ENCODE measurements around the gene NSD1.
"Not testable (repeated sequence)": the region's sequence is repeated elsewhere in the genome, so short reads cannot be mapped to it uniquely, and the experiment has no call there.

NSD1 gene

DNA sequence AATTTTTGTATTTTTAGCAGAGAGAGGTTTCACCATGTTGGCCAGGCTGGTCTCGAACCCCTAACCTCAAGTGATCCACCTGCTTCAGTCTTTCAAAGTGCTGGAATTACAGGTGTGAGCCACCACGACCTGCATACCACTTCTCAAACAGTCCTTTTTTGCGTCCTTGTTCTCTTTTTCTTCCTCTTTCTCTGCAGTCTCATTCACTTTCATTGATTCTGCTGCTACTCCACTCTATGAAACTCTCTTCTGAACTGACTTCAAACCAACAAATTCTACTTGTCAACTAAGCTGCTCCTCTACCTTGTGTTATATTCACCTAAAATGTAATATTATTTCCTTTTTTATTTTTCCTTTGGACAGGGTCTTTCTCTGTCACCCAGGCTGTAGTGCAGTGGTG is 7.9 kb downstream of the NSD1 start:
- peaks cover 65% of the 10 kb centered on the region for H3K36me3 ChIP-seq
- peaks cover 4% of the 10 kb centered on the region; the same call in 1 of the 2 replicates for H3K4me1 ChIP-seq
- TF ChIP-seq, protein P1, sequence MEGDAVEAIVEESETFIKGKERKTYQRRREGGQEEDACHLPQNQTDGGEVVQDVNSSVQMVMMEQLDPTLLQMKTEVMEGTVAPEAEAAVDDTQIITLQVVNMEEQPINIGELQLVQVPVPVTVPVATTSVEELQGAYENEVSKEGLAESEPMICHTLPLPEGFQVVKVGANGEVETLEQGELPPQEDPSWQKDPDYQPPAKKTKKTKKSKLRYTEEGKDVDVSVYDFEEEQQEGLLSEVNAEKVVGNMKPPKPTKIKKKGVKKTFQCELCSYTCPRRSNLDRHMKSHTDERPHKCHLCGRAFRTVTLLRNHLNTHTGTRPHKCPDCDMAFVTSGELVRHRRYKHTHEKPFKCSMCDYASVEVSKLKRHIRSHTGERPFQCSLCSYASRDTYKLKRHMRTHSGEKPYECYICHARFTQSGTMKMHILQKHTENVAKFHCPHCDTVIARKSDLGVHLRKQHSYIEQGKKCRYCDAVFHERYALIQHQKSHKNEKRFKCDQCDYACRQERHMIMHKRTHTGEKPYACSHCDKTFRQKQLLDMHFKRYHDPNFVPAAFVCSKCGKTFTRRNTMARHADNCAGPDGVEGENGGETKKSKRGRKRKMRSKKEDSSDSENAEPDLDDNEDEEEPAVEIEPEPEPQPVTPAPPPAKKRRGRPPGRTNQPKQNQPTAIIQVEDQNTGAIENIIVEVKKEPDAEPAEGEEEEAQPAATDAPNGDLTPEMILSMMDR (IDR thresholded peaks at IDR 0.05; ENCODE audit: low read depth, low read length), result no peak
- no peak overlapping the region for H3K4me3 ChIP-seq (ENCODE audit: low read depth, low read length)
- H3K9me3 ChIP-seq, result no peaks in the 10 kb centered on the region
- no peak for DNase-seq
- H3K27me3 ChIP-seq, result no peaks in the 10 kb centered on the region

DNA sequence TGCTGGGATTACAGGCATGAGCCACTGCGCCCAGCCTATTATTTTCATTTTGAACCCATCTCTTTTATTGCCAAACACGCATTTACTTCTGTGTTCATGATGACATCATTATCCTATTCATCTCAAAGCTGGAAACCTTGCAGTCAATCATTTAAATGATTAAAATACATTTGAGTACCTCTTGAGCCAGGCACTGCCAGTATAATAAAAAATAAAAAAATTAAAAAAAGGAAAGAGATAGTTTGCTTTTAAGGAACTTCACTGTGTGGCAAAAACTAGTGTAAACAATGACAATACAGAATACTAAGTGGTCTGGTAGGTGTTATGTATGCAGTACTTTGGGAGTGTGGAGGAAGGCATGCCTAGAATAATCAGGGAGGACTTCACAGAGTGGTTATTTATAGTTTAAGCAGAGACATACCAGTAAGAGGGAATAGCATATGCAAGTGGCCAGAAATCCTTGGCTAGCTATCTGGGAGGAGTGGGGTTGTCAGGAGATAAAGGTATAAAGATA is 8.6 kb downstream of the NSD1 start:
- peaks cover 59% of the 10 kb centered on the region for H3K36me3 ChIP-seq
- DNase-seq, result no peak

DNA sequence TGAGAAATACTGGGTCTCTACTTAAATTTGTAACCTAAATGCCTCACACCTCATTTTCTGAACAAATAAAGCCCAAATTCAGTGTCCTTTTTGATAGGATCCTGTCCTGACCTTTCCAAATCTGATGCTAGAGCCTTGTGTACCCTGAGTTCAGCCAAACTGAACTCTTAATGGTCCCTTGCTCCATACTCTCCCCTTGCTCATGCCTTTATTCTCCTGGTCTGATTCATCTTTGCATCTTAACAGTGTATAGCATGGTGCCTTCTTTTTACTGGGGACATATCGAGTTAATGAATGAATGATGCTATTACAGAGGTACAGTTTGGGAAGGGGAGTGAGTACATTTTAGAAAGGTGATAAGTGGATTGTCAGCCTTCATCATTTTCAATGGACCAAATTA is 9.2 kb downstream of the NSD1 start:
- Histone ChIP-seq H3K36me3 (peaks cover 56% of the 10 kb centered on the region), H3K9me3 (no peaks in the 10 kb centered on the region), H3K4me1 (no peaks in the 10 kb centered on the region), H3K27me3 (no peaks in the 10 kb centered on the region), H3K4me3 (ENCODE audit: low read depth, low read length) (no peak overlapping the region)
- DNase-seq, result no peak
- TF ChIP-seq, protein P1 (IDR thresholded peaks at IDR 0.05; ENCODE audit: low read depth, low read length), result no peak

More for the DNA sequence above, 8.6 kb downstream of the NSD1 start:
- H3K27me3 ChIP-seq, result no peaks in the 10 kb centered on the region
- no peaks in the 10 kb centered on the region for H3K9me3 ChIP-seq
- H3K4me3 ChIP-seq (ENCODE audit: low read depth, low read length), result no peak overlapping the region
- no peaks in the 10 kb centered on the region; the same call in 1 of the 2 replicates for H3K4me1 ChIP-seq
- TF ChIP-seq, protein P1 (IDR thresholded peaks at IDR 0.05; ENCODE audit: low read depth, low read length), result no peak

DNA sequence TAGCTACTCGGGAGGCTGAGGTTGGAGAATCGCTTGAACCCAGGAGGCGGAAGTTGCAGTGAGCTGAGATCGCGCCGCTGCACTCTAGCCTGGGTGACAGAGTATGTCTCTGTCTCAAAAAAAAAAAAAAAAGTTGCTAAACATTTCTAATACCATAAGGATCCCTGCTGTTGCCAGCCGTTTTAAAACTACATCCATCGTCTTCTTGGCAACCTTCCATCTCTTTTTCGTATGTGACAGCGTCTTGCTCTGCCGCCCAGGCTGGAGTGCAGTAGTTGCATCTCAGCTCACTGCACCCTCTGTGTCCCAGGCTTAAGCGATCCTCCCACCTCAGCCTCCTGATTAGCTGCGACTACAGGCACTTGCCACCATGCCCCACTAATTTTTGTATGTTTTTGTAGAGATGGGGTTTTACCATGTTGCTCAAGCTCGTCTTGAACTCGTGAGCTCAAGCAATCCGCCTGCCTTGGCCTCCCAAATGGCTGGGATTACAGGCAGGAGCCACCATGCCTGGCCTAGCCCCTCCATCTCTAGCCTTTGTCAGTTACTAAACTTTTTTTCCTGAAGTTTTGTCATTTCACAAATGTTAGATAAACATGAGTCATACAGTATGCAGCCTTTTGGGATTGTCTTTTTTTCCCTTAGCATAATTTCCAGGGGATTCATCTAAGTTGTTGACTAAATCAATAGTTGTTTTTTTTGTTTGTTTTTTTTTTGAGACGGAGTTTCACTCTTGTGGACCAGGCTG is 13.5 kb downstream of the NSD1 start:
- no peak overlapping the region for H3K4me3 ChIP-seq (ENCODE audit: low read depth, low read length)
- H3K36me3 ChIP-seq, result peaks cover 51% of the 10 kb centered on the region
- H3K4me1 ChIP-seq, result no peaks in the 10 kb centered on the region
- no peaks in the 10 kb centered on the region for H3K27me3 ChIP-seq
- H3K9me3 ChIP-seq, result no peaks in the 10 kb centered on the region
- TF ChIP-seq, protein P1 (IDR thresholded peaks at IDR 0.05; ENCODE audit: low read depth, low read length), result no peak
- no peak for DNase-seq

DNA sequence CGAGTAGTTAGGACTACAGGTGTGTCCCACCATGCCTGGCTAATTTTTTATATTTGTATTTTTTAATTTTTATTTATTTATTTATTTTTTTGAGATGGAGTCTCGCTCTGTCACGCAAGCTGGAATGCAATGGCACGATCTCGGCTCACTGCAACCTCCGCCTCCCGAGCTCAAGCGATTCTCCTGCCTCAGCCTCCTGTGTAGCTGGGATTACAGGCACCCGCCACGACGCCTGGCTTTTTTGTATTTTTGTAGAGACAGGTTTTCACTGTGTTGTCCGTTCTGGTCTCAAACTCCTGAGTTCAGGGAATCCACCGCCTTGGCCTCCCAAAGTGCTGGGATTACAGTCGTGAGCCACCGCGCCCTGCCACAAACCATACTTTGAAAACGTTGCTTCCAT is 16.5 kb downstream of the NSD1 start:
- H3K36me3 ChIP-seq, result peaks cover 31% of the 10 kb centered on the region
- H3K9me3 ChIP-seq; DNase-seq; H3K4me3 ChIP-seq (ENCODE audit: low read depth, low read length); H3K4me1 ChIP-seq; H3K27me3 ChIP-seq: not testable (repeated sequence)

DNA sequence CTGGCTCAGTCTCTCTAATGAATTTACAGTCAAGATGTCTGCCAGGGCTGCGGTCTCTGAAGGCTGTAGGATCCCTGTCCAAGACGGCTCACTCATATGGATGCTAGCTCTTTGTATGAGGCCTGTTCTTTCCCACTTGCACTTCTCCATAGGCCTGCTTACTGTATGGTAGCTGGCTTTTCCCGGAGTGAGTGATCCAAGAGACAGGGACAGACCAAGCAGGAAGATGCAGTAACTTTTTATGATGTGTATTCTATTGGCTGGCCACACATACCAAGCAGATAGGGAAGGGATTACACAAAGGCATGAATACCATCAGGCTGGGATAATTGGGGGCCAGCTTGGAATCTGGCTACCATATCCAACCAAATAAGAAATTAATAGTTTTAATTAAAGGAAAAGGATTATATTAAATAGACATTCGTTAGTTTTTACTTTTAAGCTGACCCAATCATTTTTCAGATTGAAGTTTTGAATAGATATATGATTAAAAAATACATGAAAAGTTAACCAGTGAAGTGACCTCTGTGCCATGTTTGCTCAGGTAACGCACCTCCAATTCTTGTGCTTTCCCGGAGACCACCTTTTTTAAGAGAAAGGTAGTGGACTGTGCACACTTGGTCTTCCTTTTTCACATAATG is 20.6 kb downstream of the NSD1 start:
- Histone ChIP-seq H3K4me1 (no peaks in the 10 kb centered on the region), H3K9me3 (no peaks in the 10 kb centered on the region), H3K36me3 (peaks cover 14% of the 10 kb centered on the region), H3K4me3 (ENCODE audit: low read depth, low read length) (no peak overlapping the region), H3K27me3 (no peaks in the 10 kb centered on the region)
- no peak for DNase-seq
- TF ChIP-seq, protein P1 (IDR thresholded peaks at IDR 0.05; ENCODE audit: low read depth, low read length), result no peak

All from BE2C (cell line).